ENCODE data around the gene ASTN1.

The ASTN1 gene

DNA sequence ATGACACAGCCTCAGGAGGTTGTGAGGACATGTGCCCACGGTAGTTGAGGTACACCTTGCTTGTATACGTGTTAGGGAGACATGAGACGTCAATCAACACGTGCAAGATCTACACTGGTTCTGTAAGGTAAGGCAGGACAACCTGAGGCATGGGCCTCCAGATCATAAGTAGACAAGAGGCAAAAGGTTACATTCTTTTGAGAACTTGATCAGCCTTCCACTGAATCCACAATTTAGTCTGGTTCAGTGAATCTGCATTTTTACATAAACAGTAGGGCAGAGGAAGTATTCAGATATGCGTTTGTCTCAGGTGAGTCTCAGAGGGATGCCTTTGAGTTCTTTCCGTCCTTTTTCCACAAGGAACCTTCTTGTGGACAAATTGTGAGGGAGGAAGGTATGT, 348.9 kb downstream of the ASTN1 start:
- DNase-seq, result no peak

DNA sequence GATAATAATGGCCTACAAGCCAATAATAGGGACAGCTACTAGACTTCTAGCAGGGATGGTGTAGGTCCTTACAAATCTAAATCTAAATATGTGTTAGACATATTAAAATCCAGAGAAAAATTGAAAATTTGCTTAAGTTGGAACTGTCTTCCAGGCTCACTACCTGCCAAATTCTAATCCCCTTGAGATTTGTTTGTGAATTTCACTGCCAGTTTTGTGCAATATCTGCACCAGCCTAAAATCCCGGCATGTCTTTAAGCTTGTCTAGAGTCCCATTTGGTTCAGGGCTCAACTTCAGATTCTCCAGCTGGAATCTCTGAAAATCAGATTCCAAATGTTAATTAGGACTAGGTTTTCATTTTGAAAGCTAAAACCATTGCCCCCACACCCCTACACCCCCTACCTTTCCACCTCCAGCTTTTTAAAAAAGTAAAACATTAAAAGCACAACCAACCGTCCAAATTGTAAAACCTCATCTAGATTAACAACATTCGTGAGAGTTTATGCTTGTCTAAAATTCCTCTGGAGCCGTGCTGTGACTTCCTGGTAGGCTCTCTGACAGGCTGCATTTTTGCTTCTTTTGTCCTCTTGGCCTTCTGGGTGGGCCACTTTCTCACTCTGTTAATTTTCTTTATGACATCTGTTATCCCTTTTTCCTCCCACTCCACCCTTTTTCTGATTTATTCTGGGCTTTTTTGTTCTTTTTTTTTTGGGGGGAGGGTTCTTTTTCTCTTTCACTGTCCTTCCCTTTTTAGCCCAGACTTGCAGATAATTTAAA, 352.8 kb downstream of the ASTN1 start:
- DNase-seq, result no peak

DNA sequence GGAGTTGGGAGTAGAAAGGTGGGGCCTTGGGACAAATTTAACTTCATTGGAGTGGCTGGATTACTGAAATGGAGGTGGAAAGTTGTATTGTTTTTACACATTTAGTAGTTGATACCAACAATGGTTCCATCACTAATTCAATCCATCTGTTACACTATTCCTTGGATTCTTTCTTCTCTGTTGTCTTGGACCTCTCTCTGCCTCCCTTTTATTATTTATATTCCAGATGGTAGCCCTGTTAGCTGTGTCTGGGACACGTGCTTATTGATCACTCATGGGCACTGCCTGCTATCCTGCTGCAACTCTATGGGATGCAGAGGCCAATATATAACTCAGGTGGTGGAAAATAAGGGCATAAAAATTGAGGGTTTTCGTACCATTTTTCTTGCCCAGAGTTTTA, 355.2 kb downstream of the ASTN1 start:
- DNase-seq, result no peak
